Mammary epithelial cell (primary cell): ENCODE data around the gene NEK3.
"Not testable (repeated sequence)": the region's sequence is repeated elsewhere in the genome, so short reads cannot be mapped to it uniquely, and the experiment has no call there.

ENCODE experiments used
- EZH2 ChIP-seq: IDR thresholded peaks from 2 replicates; pipeline ENCODE4 v1.6.1; 2012; ENCODE audit warnings: low read length, inconsistent platforms, borderline replicate concordance
- TF ChIP-seq, protein P1 (sequence below), 2 donors: IDR thresholded peaks in 1 of 2; conservative IDR thresholded peaks in 1 of 2; 2 replicates each; pipeline ENCODE4 v1.5.1; 2011 to 2012; ENCODE audit warnings: inconsistent platforms in 2 of 2, low read length in 2 of 2, mild to moderate bottlenecking in 2 of 2, control low read depth in 1 of 2, low read depth in 1 of 2; ENCODE audit not compliant: insufficient read depth in 1 of 2; ENCODE audit errors: extremely low read depth in 1 of 2

DNA sequence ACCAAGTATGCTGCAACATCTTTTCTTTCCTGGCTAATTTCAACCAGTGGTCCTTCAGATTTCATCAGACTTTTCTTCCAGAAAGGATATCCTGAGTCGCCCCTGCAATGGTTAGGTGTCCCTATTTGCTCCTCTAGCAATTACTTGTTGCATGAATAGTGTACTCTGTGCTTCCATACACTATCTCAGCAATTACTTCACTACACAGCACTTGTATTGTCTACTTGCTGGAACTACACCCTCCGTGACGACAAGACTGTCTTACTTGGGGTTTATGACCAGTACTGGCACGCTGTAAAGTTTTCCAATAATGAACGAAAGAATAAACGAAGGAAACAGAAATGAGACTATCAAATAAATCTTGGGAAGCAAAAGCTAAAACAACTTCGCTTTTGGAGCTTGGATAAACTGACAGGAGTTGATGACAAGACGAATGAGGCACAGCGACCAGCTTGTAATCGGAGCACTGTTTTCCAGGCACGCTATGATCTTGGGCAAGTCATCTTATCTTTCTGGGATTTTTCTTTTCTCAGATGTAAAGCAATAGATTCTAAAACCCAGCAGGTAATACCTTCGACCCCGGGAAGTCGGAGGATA is 34.3 kb upstream of the NEK3 start:
- TF ChIP-seq, protein P1, sequence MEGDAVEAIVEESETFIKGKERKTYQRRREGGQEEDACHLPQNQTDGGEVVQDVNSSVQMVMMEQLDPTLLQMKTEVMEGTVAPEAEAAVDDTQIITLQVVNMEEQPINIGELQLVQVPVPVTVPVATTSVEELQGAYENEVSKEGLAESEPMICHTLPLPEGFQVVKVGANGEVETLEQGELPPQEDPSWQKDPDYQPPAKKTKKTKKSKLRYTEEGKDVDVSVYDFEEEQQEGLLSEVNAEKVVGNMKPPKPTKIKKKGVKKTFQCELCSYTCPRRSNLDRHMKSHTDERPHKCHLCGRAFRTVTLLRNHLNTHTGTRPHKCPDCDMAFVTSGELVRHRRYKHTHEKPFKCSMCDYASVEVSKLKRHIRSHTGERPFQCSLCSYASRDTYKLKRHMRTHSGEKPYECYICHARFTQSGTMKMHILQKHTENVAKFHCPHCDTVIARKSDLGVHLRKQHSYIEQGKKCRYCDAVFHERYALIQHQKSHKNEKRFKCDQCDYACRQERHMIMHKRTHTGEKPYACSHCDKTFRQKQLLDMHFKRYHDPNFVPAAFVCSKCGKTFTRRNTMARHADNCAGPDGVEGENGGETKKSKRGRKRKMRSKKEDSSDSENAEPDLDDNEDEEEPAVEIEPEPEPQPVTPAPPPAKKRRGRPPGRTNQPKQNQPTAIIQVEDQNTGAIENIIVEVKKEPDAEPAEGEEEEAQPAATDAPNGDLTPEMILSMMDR (conservative IDR thresholded peaks at IDR 0.05 in 1 of 2, IDR thresholded peaks at IDR 0.05 in 1 of 2; ENCODE audit: extremely low read depth in 1 of 2, insufficient read depth in 1 of 2, low read depth in 1 of 2, low read length in 2 of 2) = not testable (repeated sequence)
- not testable (repeated sequence) for TF ChIP-seq EZH2
